Dedifferentiated amniotic fluid mesenchymal stem cell (primary cell): ENCODE measurements around the gene NFASC.

Experiments
- DNase-seq: peaks from one replicate; pipeline ENCODE4 v3.0.0-alpha.2; 2016; ENCODE audit errors: extremely low spot score

Gene NFASC

GRCh38 chr1:204859861-204860267 lies 10.8 kb upstream of the NFASC start:
- DNase-seq: no peak

GRCh38 chr1:204863024-204863423 lies 7.6 kb upstream of the NFASC start:
- DNase-seq: no peak

GRCh38 chr1:204863730-204864129 lies 6.9 kb upstream of the NFASC start:
- no peak for DNase-seq

GRCh38 chr1:204866051-204866596 lies 4.5 kb upstream of the NFASC start:
- DNase-seq: no peak

GRCh38 chr1:204867203-204867602 lies 3.5 kb upstream of the NFASC start:
- DNase-seq: no peak

- DNase-seq: no peak
Measured at GRCh38 chr1:204867666-204868339, 2.9 kb upstream of the NFASC start.

GRCh38 chr1:204868340-204868700 lies 2.3 kb upstream of the NFASC start:
- no peak for DNase-seq

- no peak for DNase-seq
Measured at GRCh38 chr1:204869097-204869496, 1.6 kb upstream of the NFASC start.

- no peak for DNase-seq
Measured at GRCh38 chr1:204871405-204872037, 859 bp downstream of the NFASC start.

- no peak for DNase-seq
Measured at GRCh38 chr1:204872262-204872881, 1.7 kb downstream of the NFASC start.

- no peak for DNase-seq
Measured at GRCh38 chr1:204873176-204873575, 2.5 kb downstream of the NFASC start.

- DNase-seq: no peak
Measured at GRCh38 chr1:204873714-204874113, 3.1 kb downstream of the NFASC start.

GRCh38 chr1:204874274-204874673 lies 3.6 kb downstream of the NFASC start:
- DNase-seq: no peak

- DNase-seq: no peak
Measured at GRCh38 chr1:204875255-204875654, 4.6 kb downstream of the NFASC start.

- no peak for DNase-seq
Measured at GRCh38 chr1:204878621-204879234, 8.1 kb downstream of the NFASC start.

- no peak for DNase-seq
Measured at GRCh38 chr1:204879351-204879750, 8.7 kb downstream of the NFASC start.

- no peak for DNase-seq
Measured at GRCh38 chr1:204880906-204881305, 10.2 kb downstream of the NFASC start.

GRCh38 chr1:204882479-204882878 lies 11.8 kb downstream of the NFASC start:
- no peak for DNase-seq

GRCh38 chr1:204883405-204883804 lies 12.7 kb downstream of the NFASC start:
- no peak for DNase-seq

GRCh38 chr1:204885288-204885711 lies 14.6 kb downstream of the NFASC start:
- DNase-seq: no peak

- DNase-seq: no peak
Measured at GRCh38 chr1:204885790-204886189, 15.1 kb downstream of the NFASC start.

- DNase-seq: no peak
Measured at GRCh38 chr1:204887846-204888245, 17.2 kb downstream of the NFASC start.

GRCh38 chr1:204888294-204888693 lies 17.6 kb downstream of the NFASC start:
- no peak for DNase-seq
